Vagina (tissue), 2 donors: Measurements from ENCODE around the gene SARDH.

Experiments used
- CTCF ChIP-seq, 3 experiments: fragments of 450-650 bp in 2 of 3; fragments of 200-600 bp in 1 of 3; sonication (generic) in 1 of 3; IDR thresholded peaks; one replicate each; pipeline ENCODE4 v1.5.1; 2017 to 2019; ENCODE audit warnings: antibody characterized with exemption in 3 of 3, mild to moderate bottlenecking in 2 of 3, moderate library complexity in 2 of 3
- POLR2A ChIP-seq, 2 donors: fragments of 450-650 bp; IDR thresholded peaks; one replicate each; pipeline ENCODE4 v1.6.1; 2017; ENCODE audit warnings: antibody characterized with exemption in 2 of 2, mild to moderate bottlenecking in 2 of 2, moderate library complexity in 2 of 2

- TF ChIP-seq CTCF (IDR thresholded peaks at IDR 0.05) (no peak), POLR2A (IDR thresholded peaks at IDR 0.05) (no peak)
Observed at GRCh38 chr9:133683586-133684120, 54.5 kb downstream of the SARDH start.
